Progenitor cell of endocrine pancreas (in vitro differentiated cells): ENCODE results near the gene IL20RB. TPM values are rescaled to one million over a fixed set of nuclear protein-coding genes. Genes with fewer than 3 reads are reported as not detected.
"Not testable (repeated sequence)": the region's sequence is repeated elsewhere in the genome, so short reads cannot be mapped to it uniquely, and the experiment has no call there.

Source experiments
- DNase-seq: peaks from one replicate; pipeline ENCODE4 v3.0.0; 2021; ENCODE audit warnings: low spot score; ENCODE audit not compliant: unreplicated experiment
- H3K27ac Mint-ChIP-seq: 2 replicates; pipeline ENCODE4 v1.8.0; 2021; ENCODE audit warnings: mild to moderate bottlenecking, moderate library complexity, mixed read lengths
- H3K27me3 Mint-ChIP-seq: 2 replicates; pipeline ENCODE4 v1.8.0; 2021; ENCODE audit warnings: mixed read lengths
- H3K36me3 Mint-ChIP-seq: 2 replicates; pipeline ENCODE4 v1.8.0; 2022; ENCODE audit warnings: mixed read lengths; ENCODE audit not compliant: insufficient read depth
- H3K4me1 Mint-ChIP-seq: 2 replicates; pipeline ENCODE4 v1.8.0; 2021; ENCODE audit warnings: low read depth, mixed read lengths
- H3K4me3 Mint-ChIP-seq: 2 replicates; pipeline ENCODE4 v1.8.0; 2021; ENCODE audit warnings: low read depth, mild to moderate bottlenecking, moderate library complexity, mixed read lengths
- H3K9me3 Mint-ChIP-seq: 2 replicates; pipeline ENCODE4 v1.8.0; 2021; ENCODE audit warnings: low read depth, mixed read lengths
- CTCF ChIP-seq: fragments of 200-600 bp; sonication (generic); IDR thresholded peaks from one replicate; pipeline ENCODE4 v1.5.0; 2021; ENCODE audit warnings: antibody characterized with exemption, mild to moderate bottlenecking; ENCODE audit not compliant: unreplicated experiment
- total RNA-seq: library from RNA; stranded (reverse); gene quantifications from 2 replicates; pipeline ENCODE4 v1.2.1, GENCODE V29; 2021

Gene IL20RB
- total RNA-seq, 1 donor from 2014 or later, result 1.7 TPM

GRCh38 chr3:136990826-136991225 lies 33.0 kb downstream of the IL20RB start:
- DNase-seq, result no peak
- peaks cover 3% of the 10 kb centered on the region for H3K36me3 Mint-ChIP-seq
- H3K4me3 Mint-ChIP-seq, result no peak overlapping the region
- H3K9me3 Mint-ChIP-seq, result peaks cover 6% of the 10 kb centered on the region
- H3K27me3 Mint-ChIP-seq, result no peaks in the 10 kb centered on the region
- no peaks in the 10 kb centered on the region for H3K4me1 Mint-ChIP-seq
- no peak overlapping the region for H3K27ac Mint-ChIP-seq
- no peak for TF ChIP-seq CTCF

- Mint-ChIP-seq H3K4me1 (no peaks in the 10 kb centered on the region), H3K9me3 (peaks cover 2% of the 10 kb centered on the region), H3K27me3 (no peaks in the 10 kb centered on the region), H3K4me3 (no peak overlapping the region), H3K36me3 (peaks cover 2% of the 10 kb centered on the region), H3K27ac (no peak overlapping the region)
- TF ChIP-seq CTCF, result no peak
- DNase-seq, result no peak
Measured at GRCh38 chr3:136992115-136992514, 34.3 kb downstream of the IL20RB start.

- no peaks in the 10 kb centered on the region for H3K36me3 Mint-ChIP-seq
Measured at GRCh38 chr3:136994772-136995516, 37.2 kb downstream of the IL20RB start.

GRCh38 chr3:136995652-136996051 lies 37.9 kb downstream of the IL20RB start:
- H3K27me3 Mint-ChIP-seq, result no peaks in the 10 kb centered on the region
- DNase-seq, result no peak
- peaks cover 8% of the 10 kb centered on the region for H3K9me3 Mint-ChIP-seq
- peaks cover under 1% of the 10 kb centered on the region for H3K36me3 Mint-ChIP-seq
- H3K27ac Mint-ChIP-seq, result no peak overlapping the region
- peaks cover 3% of the 10 kb centered on the region for H3K4me1 Mint-ChIP-seq
- TF ChIP-seq CTCF, result no peak
- H3K4me3 Mint-ChIP-seq, result no peak overlapping the region

More at GRCh38 chr3:136994772-136995516, 37.2 kb downstream of the IL20RB start:
- no peaks in the 10 kb centered on the region for H3K27me3 Mint-ChIP-seq
- peaks cover 3% of the 10 kb centered on the region for H3K9me3 Mint-ChIP-seq
- no peak overlapping the region for H3K27ac Mint-ChIP-seq
- DNase-seq, result no peak
- no peak for TF ChIP-seq CTCF
- no peak overlapping the region for H3K4me3 Mint-ChIP-seq
- no peaks in the 10 kb centered on the region for H3K4me1 Mint-ChIP-seq

- no peak for TF ChIP-seq CTCF
- H3K36me3 Mint-ChIP-seq, result peaks cover 3% of the 10 kb centered on the region
- H3K4me1 Mint-ChIP-seq, result peaks cover 3% of the 10 kb centered on the region
- peaks cover 15% of the 10 kb centered on the region for H3K9me3 Mint-ChIP-seq
- no peak overlapping the region for H3K27ac Mint-ChIP-seq
- DNase-seq, result no peak
- no peak overlapping the region for H3K4me3 Mint-ChIP-seq
- H3K27me3 Mint-ChIP-seq, result no peaks in the 10 kb centered on the region
Measured at GRCh38 chr3:137000039-137000438, 42.3 kb downstream of the IL20RB start.

- H3K36me3 Mint-ChIP-seq, H3K4me1 Mint-ChIP-seq, H3K27me3 Mint-ChIP-seq, DNase-seq, H3K27ac Mint-ChIP-seq, H3K4me3 Mint-ChIP-seq, H3K9me3 Mint-ChIP-seq: not testable (repeated sequence)
Measured at GRCh38 chr3:137007376-137007775, 49.6 kb downstream of the IL20RB start.
